Measurements from ENCODE around the gene APCDD1L. TPM values are rescaled to one million over a fixed set of nuclear protein-coding genes. Genes with fewer than 3 reads are reported as not detected.

Gene APCDD1L
- total RNA-seq, 1 experiment from 2014 or later = 2.4 TPM

DNA sequence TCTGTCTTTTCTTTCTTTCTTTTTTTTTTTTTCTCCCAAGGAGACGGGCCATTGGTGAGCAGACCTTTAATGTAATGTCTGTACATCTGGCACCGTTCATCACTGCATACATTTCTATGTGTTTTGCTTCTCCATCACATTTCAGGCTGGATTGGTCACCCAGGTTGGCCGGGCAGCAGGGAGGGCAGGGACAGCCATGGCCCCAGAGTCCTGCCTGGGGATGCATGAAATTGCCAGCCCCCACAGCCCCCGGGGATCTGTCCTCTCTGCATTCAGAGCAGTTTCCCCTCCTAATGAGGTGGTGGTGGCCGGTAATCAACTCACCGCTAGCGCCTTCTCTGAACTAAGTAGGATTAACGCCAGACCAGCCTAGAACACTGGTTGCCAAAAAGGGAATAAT lies 50.4 kb downstream of the APCDD1L start:
- H3K27ac Mint-ChIP-seq = no peak overlapping the region
- DNase-seq (ENCODE audit: low spot score) = no peak

DNA sequence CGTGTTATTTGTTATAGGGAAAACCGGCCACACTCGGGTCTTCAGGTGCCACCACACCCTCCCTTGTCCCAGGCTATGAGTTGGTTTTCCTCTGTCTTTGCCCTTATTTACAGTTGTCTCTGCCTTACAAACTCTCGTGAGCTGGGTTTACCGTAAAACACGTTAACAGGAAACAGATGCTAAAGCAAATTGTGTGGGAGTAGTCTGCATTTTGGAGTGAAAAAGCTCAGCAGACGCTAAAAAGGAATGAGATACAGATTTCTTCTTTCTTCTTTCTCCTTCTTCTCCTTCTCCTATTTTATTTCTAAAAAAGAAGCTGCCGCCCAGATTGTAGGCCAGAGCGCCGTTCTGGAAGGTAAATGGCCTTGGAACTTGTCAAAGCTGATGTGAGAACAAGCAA lies 51.9 kb downstream of the APCDD1L start:
- ATAC-seq = no peak
- peak overlapping the region; percentile 20; the same call in 1 of the 2 replicates for H3K27ac Mint-ChIP-seq
- peaks cover 8% of the 10 kb centered on the region for H3K4me1 Mint-ChIP-seq

More for the DNA sequence above, 50.4 kb downstream of the APCDD1L start:
- 0 out of 2 replicates have a peak, but pooled peaks cover 4% of the 10 kb centered on the region for H3K4me1 Mint-ChIP-seq
- peaks cover 5% of the 10 kb centered on the region; the same call in 1 of the 2 replicates for H3K36me3 Mint-ChIP-seq
- TF ChIP-seq, protein P1, sequence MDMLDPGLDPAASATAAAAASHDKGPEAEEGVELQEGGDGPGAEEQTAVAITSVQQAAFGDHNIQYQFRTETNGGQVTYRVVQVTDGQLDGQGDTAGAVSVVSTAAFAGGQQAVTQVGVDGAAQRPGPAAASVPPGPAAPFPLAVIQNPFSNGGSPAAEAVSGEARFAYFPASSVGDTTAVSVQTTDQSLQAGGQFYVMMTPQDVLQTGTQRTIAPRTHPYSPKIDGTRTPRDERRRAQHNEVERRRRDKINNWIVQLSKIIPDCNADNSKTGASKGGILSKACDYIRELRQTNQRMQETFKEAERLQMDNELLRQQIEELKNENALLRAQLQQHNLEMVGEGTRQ (CRISPR knock-in tag; IDR thresholded peaks at IDR 0.05) = no peak
- TF ChIP-seq SMAD4 (CRISPR knock-in tag; IDR thresholded peaks at IDR 0.05) = no peak
- no peak for TF ChIP-seq SMAD3 (CRISPR knock-in tag; IDR thresholded peaks at IDR 0.05; ENCODE audit: borderline replicate concordance)
- TF ChIP-seq, protein P2, sequence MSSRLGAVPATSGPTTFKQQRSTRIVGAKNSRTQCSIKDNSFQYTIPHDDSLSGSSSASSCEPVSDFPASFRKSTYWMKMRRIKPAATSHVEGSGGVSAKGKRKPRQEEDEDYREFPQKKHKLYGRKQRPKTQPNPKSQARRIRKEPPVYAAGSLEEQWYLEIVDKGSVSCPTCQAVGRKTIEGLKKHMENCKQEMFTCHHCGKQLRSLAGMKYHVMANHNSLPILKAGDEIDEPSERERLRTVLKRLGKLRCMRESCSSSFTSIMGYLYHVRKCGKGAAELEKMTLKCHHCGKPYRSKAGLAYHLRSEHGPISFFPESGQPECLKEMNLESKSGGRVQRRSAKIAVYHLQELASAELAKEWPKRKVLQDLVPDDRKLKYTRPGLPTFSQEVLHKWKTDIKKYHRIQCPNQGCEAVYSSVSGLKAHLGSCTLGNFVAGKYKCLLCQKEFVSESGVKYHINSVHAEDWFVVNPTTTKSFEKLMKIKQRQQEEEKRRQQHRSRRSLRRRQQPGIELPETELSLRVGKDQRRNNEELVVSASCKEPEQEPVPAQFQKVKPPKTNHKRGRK (CRISPR knock-in tag; IDR thresholded peaks at IDR 0.05; ENCODE audit: borderline replicate concordance) = no peak
- TF ChIP-seq ATF1 (CRISPR knock-in tag; IDR thresholded peaks at IDR 0.05) = no peak
- TF ChIP-seq, protein P3, sequence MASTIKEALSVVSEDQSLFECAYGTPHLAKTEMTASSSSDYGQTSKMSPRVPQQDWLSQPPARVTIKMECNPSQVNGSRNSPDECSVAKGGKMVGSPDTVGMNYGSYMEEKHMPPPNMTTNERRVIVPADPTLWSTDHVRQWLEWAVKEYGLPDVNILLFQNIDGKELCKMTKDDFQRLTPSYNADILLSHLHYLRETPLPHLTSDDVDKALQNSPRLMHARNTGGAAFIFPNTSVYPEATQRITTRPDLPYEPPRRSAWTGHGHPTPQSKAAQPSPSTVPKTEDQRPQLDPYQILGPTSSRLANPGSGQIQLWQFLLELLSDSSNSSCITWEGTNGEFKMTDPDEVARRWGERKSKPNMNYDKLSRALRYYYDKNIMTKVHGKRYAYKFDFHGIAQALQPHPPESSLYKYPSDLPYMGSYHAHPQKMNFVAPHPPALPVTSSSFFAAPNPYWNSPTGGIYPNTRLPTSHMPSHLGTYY (CRISPR knock-in tag; IDR thresholded peaks at IDR 0.05) = no peak
- no peak for TF ChIP-seq NR1H2 (CRISPR knock-in tag; IDR thresholded peaks at IDR 0.05)
- TF ChIP-seq FOXJ3 (CRISPR knock-in tag; IDR thresholded peaks at IDR 0.05; ENCODE audit: borderline replicate concordance) = no peak
- TF ChIP-seq, protein P4, sequence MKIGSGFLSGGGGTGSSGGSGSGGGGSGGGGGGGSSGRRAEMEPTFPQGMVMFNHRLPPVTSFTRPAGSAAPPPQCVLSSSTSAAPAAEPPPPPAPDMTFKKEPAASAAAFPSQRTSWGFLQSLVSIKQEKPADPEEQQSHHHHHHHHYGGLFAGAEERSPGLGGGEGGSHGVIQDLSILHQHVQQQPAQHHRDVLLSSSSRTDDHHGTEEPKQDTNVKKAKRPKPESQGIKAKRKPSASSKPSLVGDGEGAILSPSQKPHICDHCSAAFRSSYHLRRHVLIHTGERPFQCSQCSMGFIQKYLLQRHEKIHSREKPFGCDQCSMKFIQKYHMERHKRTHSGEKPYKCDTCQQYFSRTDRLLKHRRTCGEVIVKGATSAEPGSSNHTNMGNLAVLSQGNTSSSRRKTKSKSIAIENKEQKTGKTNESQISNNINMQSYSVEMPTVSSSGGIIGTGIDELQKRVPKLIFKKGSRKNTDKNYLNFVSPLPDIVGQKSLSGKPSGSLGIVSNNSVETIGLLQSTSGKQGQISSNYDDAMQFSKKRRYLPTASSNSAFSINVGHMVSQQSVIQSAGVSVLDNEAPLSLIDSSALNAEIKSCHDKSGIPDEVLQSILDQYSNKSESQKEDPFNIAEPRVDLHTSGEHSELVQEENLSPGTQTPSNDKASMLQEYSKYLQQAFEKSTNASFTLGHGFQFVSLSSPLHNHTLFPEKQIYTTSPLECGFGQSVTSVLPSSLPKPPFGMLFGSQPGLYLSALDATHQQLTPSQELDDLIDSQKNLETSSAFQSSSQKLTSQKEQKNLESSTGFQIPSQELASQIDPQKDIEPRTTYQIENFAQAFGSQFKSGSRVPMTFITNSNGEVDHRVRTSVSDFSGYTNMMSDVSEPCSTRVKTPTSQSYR (CRISPR knock-in tag; IDR thresholded peaks at IDR 0.05) = no peak
- no peak for TF ChIP-seq CREB1 (CRISPR knock-in tag; IDR thresholded peaks at IDR 0.05)
- TF ChIP-seq NFYB (CRISPR knock-in tag; conservative IDR thresholded peaks at IDR 0.05; ENCODE audit: low read depth) = no peak
- no peak overlapping the region for H3K4me3 Mint-ChIP-seq
- CTCF ChIA-PET = interaction anchor here (0.9 kb wide), 1 partner anchor 15 kb away, joined by 3 read pairs; no protein-coding TSS in a partner anchor
- no peaks in the 10 kb centered on the region for H3K27me3 Mint-ChIP-seq (ENCODE audit: low read depth)
- POLR2A ChIA-PET = interaction anchor here (0.7 kb wide), 1 partner anchor 240 kb away, joined by 3 read pairs; no protein-coding TSS in a partner anchor
- peaks cover 7% of the 10 kb centered on the region for H3K9me3 Mint-ChIP-seq
- ATAC-seq = no peak

More for the DNA sequence above, 51.9 kb downstream of the APCDD1L start:
- DNase-seq (ENCODE audit: low spot score) = no peak
- Mint-ChIP-seq H3K9me3 (peaks cover 7% of the 10 kb centered on the region), H3K36me3 (peaks cover 5% of the 10 kb centered on the region; the same call in 1 of the 2 replicates), H3K27me3 (ENCODE audit: low read depth) (no peaks in the 10 kb centered on the region), H3K4me3 (no peak overlapping the region)
- no peak for TF ChIP-seq ZNF423 (CRISPR knock-in tag; IDR thresholded peaks at IDR 0.05)
- TF ChIP-seq SOX15 (CRISPR knock-in tag; IDR thresholded peaks at IDR 0.05) = no peak
- TF ChIP-seq ETV6 (CRISPR knock-in tag; IDR thresholded peaks at IDR 0.05) = no peak
- TF ChIP-seq ZNF138 (CRISPR knock-in tag; conservative IDR thresholded peaks at IDR 0.05) = no peak
- TF ChIP-seq, protein P5, sequence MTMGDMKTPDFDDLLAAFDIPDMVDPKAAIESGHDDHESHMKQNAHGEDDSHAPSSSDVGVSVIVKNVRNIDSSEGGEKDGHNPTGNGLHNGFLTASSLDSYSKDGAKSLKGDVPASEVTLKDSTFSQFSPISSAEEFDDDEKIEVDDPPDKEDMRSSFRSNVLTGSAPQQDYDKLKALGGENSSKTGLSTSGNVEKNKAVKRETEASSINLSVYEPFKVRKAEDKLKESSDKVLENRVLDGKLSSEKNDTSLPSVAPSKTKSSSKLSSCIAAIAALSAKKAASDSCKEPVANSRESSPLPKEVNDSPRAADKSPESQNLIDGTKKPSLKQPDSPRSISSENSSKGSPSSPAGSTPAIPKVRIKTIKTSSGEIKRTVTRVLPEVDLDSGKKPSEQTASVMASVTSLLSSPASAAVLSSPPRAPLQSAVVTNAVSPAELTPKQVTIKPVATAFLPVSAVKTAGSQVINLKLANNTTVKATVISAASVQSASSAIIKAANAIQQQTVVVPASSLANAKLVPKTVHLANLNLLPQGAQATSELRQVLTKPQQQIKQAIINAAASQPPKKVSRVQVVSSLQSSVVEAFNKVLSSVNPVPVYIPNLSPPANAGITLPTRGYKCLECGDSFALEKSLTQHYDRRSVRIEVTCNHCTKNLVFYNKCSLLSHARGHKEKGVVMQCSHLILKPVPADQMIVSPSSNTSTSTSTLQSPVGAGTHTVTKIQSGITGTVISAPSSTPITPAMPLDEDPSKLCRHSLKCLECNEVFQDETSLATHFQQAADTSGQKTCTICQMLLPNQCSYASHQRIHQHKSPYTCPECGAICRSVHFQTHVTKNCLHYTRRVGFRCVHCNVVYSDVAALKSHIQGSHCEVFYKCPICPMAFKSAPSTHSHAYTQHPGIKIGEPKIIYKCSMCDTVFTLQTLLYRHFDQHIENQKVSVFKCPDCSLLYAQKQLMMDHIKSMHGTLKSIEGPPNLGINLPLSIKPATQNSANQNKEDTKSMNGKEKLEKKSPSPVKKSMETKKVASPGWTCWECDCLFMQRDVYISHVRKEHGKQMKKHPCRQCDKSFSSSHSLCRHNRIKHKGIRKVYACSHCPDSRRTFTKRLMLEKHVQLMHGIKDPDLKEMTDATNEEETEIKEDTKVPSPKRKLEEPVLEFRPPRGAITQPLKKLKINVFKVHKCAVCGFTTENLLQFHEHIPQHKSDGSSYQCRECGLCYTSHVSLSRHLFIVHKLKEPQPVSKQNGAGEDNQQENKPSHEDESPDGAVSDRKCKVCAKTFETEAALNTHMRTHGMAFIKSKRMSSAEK (CRISPR knock-in tag; IDR thresholded peaks at IDR 0.05; ENCODE audit: borderline replicate concordance) = no peak
- TF ChIP-seq ZNF396 (CRISPR knock-in tag; IDR thresholded peaks at IDR 0.05; ENCODE audit: borderline replicate concordance) = no peak
- no peak for TF ChIP-seq TCF7 (CRISPR knock-in tag; IDR thresholded peaks at IDR 0.05; ENCODE audit: low read depth)
- TF ChIP-seq ZNF232 (CRISPR knock-in tag; IDR thresholded peaks at IDR 0.05) = no peak
- TF ChIP-seq, protein P6, sequence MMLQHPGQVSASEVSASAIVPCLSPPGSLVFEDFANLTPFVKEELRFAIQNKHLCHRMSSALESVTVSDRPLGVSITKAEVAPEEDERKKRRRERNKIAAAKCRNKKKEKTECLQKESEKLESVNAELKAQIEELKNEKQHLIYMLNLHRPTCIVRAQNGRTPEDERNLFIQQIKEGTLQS (CRISPR knock-in tag; conservative IDR thresholded peaks at IDR 0.05) = no peak
- no peak for TF ChIP-seq GRHL2 (CRISPR knock-in tag; IDR thresholded peaks at IDR 0.05; ENCODE audit: insufficient replicate concordance, severe bottlenecking)
- ChIA-PET CTCF (interaction anchor here (1.1 to 1.5 kb wide), 3 partner anchors 18 to 224 kb away, joined by 3 to 6 read pairs (median 4); partner anchors contain the start of gene STX16), POLR2A (no interaction called here)
